Right ventricle myocardium inferior (tissue), 1 donor: Measurements from ENCODE around the gene FKBP10. TPM values are rescaled to one million over a fixed set of nuclear protein-coding genes. Genes with fewer than 3 reads are reported as not detected.
"Not testable (repeated sequence)": the region's sequence is repeated elsewhere in the genome, so short reads cannot be mapped to it uniquely, and the experiment has no call there.

ENCODE experiments used
- ATAC-seq: fragments of 200-7000 bp; cut with Tn5 transposase; one replicate; pipeline ENCODE4 v1.9.1; 2020; ENCODE audit warnings: mild to moderate bottlenecking, moderate library complexity
- DNase-seq: peaks from one replicate; pipeline ENCODE4 v3.0.0; 2021; ENCODE audit errors: missing footprints
- intact Hi-C: fragments of 100-400 bp; cut with DNase I; formaldehyde crosslinking; loops from one replicate; pipeline ENCODE4 v1.11.0; 2022
- long read RNA-seq: library from polyadenylated mRNA; unstranded; transcript quantifications from one replicate; pipeline ENCODE4 v2.0.0, GENCODE V29; 2021
- total RNA-seq: library from RNA; stranded (reverse); fragmentation: NEBNext Ultra II Directional; extraction: Animal tissue kit (Norgen Biotek cat#: 25700); gene quantifications from one replicate; pipeline ENCODE4 v1.2.1, GENCODE V29; 2021
- donor health status: DM: no; HTN: yes; CAD: no; lungs with severe emphysema.

FKBP10 gene
- total RNA-seq, result 11.7 TPM
- long read RNA-seq, partial matches to known transcripts, result 0 of 2 reads
- long read RNA-seq, other reads (novel, unspliced or antisense), result 1 of 2 reads

- intact Hi-C loops, result no loop called here
- ATAC-seq (peak; percentile 55), DNase-seq (no peak)
Measured at GRCh38 chr17:41812381-41813151, at the start of gene FKBP10. Gene FKBP10, plus strand, starts transcription at chr17:41813004. Its CDS starts 31 bp downstream, at chr17:41813035.

GRCh38 chr17:41763327-41763726, 49.5 kb upstream of the FKBP10 start:
- intact Hi-C loops, result no loop called here
- no peak for ATAC-seq
- no peak for DNase-seq

GRCh38 chr17:41766135-41766534, 46.7 kb upstream of the FKBP10 start:
- ATAC-seq (no peak), DNase-seq (no peak)
- intact Hi-C loops, result no loop called here

GRCh38 chr17:41767324-41768042, 45.3 kb upstream of the FKBP10 start:
- intact Hi-C loops, result no loop called here
- DNase-seq, result no peak
- ATAC-seq, result no peak

- DNase-seq (no peak), ATAC-seq (no peak)
- intact Hi-C loops, result no loop called here
Measured at GRCh38 chr17:41768682-41769288, 44.0 kb upstream of the FKBP10 start.

GRCh38 chr17:41769346-41769862, 43.4 kb upstream of the FKBP10 start:
- ATAC-seq, result no peak
- no peak for DNase-seq
- intact Hi-C loops, result no loop called here

- DNase-seq (no peak), ATAC-seq (no peak)
- intact Hi-C loops, result loop anchor here (5.0 kb wide), 1 partner anchor 33 kb away; no protein-coding TSS in a partner anchor
Measured at GRCh38 chr17:41769985-41770384, 42.8 kb upstream of the FKBP10 start.

GRCh38 chr17:41771389-41772206, 41.2 kb upstream of the FKBP10 start:
- intact Hi-C loops, result loop anchor here (5.0 kb wide), 1 partner anchor 34 kb away; no protein-coding TSS in a partner anchor
- no peak for DNase-seq
- no peak for ATAC-seq

GRCh38 chr17:41772218-41772585, 40.6 kb upstream of the FKBP10 start:
- ATAC-seq (no peak), DNase-seq (no peak)
- intact Hi-C loops, result loop anchor here (5.0 kb wide), 1 partner anchor 35 kb away; no protein-coding TSS in a partner anchor

GRCh38 chr17:41772586-41773189, 40.1 kb upstream of the FKBP10 start:
- DNase-seq, result no peak
- no peak for ATAC-seq
- intact Hi-C loops, result loop anchor here (1.0 to 5.0 kb wide), 2 partner anchors 35 to 39 kb away; partner anchors contain the start of gene P3H4

GRCh38 chr17:41773190-41773588, 39.6 kb upstream of the FKBP10 start:
- DNase-seq (peak; percentile 83), ATAC-seq (peak; percentile 21)
- intact Hi-C loops, result loop anchor here (1.0 to 5.0 kb wide), 2 partner anchors 36 to 38 kb away; partner anchors contain the start of gene P3H4

- intact Hi-C loops, result loop anchor here (1.0 to 5.0 kb wide), 2 partner anchors 36 to 38 kb away; partner anchors contain the start of gene P3H4
- no peak for ATAC-seq
- DNase-seq, result no peak
Measured at GRCh38 chr17:41773731-41774193, 39.0 kb upstream of the FKBP10 start.

- intact Hi-C loops, result loop anchor here (2.0 kb wide), 1 partner anchor 17 kb away; no protein-coding TSS in a partner anchor
- DNase-seq (peak; percentile 67), ATAC-seq (peak; percentile 30)
Measured at GRCh38 chr17:41775394-41776226, 37.2 kb upstream of the FKBP10 start.

GRCh38 chr17:41776262-41776900, 36.4 kb upstream of the FKBP10 start:
- not testable (repeated sequence) for ATAC-seq
- peak; percentile 68 for DNase-seq
- intact Hi-C loops, result loop anchor here (2.0 kb wide), 1 partner anchor 16 kb away; no protein-coding TSS in a partner anchor

- peak; percentile 81 for DNase-seq
- peak; percentile 71 for ATAC-seq
- intact Hi-C loops, result loop anchor here (2.0 kb wide), 1 partner anchor 16 kb away; no protein-coding TSS in a partner anchor
Measured at GRCh38 chr17:41777157-41777573, 35.6 kb upstream of the FKBP10 start.

GRCh38 chr17:41777574-41778188, 35.1 kb upstream of the FKBP10 start:
- ATAC-seq (peak; percentile 55), DNase-seq (peak; percentile 86)
- intact Hi-C loops, result loop anchor here (2.0 kb wide), 1 partner anchor 15 kb away; no protein-coding TSS in a partner anchor
